Fibroblast of the aortic adventitia (primary cell): ENCODE results near the gene PIGT. TPM values are rescaled to one million over a fixed set of nuclear protein-coding genes. Genes with fewer than 3 reads are reported as not detected.

ENCODE experiments used
- DNase-seq: peaks from one replicate; pipeline ENCODE4 v3.0.0-alpha.2; 2010; ENCODE audit warnings: low read depth
- H3K4me3 ChIP-seq: 2 replicates; pipeline ENCODE4 v1.5.1; 2011; ENCODE audit warnings: low read depth, mild to moderate bottlenecking, control low read depth, low read length, moderate library complexity
- total RNA-seq: library from RNA; depleted of rRNA; stranded (reverse); fragments of >200 nt; gene quantifications from 2 replicates; pipeline ENCODE4 v1.2.3, GENCODE V29; 2012; ENCODE audit warnings: low replicate concordance
- TF ChIP-seq, protein P1 (sequence below): IDR thresholded peaks from 2 replicates; pipeline ENCODE4 v1.5.1; 2011; ENCODE audit warnings: mild to moderate bottlenecking, low read length, control low read depth, inconsistent platforms; ENCODE audit not compliant: insufficient read depth

PIGT gene
- total RNA-seq, 1 donor: 67.4 TPM

- DNase-seq: peak; percentile 31
- peak overlapping the region; percentile 73 for H3K4me3 ChIP-seq
- TF ChIP-seq, protein P1, sequence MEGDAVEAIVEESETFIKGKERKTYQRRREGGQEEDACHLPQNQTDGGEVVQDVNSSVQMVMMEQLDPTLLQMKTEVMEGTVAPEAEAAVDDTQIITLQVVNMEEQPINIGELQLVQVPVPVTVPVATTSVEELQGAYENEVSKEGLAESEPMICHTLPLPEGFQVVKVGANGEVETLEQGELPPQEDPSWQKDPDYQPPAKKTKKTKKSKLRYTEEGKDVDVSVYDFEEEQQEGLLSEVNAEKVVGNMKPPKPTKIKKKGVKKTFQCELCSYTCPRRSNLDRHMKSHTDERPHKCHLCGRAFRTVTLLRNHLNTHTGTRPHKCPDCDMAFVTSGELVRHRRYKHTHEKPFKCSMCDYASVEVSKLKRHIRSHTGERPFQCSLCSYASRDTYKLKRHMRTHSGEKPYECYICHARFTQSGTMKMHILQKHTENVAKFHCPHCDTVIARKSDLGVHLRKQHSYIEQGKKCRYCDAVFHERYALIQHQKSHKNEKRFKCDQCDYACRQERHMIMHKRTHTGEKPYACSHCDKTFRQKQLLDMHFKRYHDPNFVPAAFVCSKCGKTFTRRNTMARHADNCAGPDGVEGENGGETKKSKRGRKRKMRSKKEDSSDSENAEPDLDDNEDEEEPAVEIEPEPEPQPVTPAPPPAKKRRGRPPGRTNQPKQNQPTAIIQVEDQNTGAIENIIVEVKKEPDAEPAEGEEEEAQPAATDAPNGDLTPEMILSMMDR: no peak
Measured at GRCh38 chr20:45407067-45407745, 8.7 kb upstream of the PIGT start.

DNA sequence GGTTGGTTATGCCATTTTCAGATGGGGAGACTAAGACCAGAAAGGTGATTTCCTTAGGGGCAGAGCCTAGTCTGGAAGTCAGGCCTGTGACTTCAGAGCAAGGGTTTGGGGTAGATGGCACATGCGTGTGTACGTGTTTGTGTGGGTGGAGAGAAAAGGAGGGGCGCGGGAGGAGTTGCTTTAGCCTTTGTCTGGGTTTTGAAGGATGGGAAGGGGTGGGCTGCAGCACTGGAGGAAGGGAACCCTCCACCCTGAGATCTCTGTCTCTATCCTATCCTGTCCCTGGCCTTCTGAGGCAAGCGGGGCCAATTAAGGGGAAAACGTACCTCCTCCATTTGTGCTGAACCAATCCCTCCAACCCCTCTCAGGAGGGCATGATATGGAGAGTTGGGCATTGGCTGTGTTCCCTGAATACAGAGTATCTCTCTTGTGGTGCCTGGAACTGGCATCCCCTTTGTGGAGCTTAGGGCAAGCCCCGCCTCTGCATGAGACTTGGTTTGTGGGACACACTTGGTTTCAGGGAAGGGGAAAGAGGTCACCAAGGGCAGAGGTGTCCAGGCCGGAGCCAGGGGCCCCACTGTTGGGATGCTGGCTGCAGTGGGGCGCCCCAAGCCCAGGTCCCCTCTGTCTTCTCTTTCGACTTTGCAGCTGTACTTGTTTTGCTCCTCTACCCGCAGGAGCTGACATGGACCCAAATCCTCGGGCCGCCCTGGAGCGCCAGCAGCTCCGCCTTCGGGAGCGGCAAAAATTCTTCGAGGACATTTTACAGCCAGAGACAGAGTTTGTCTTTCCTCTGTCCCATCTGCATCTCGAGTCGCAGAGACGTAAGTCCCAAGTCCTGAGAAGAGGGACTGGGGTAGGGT is 7.9 kb upstream of the PIGT start, which contains the start of gene DBNDD2:
DBNDD2 (plus strand) TSS at position 507 of the 863 bp plus-strand sequence; CDS start at position 686, 179 bp downstream.
- H3K4me3 ChIP-seq: peak within 1 kb of the TSS; percentile 73
- DNase-seq: no peak

DNA sequence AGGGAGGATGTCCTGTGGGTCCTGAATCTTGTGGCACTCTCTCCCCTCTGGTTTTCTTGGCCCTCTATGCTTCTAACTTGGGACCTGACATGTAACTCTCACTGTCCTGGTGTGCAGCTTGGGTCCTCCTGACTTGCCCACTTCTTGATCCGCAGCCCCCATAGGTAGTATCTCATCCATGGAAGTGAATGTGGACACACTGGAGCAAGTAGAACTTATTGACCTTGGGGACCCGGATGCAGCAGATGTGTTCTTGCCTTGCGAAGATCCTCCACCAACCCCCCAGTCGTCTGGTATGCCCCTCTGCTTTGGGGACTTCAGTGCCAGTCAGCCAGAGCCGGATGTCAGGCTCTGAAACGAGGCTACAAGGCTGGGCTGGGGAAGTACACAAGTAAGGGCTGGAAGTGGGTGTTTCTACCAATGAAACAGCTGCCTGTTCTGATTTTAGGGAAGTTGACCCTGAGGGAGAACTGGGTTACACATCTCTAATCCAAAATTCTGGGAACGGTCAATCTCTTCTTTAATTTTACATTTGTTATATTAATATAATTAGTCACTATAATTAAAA is 7.2 kb upstream of the PIGT start:
- TF ChIP-seq, protein P1: no peak
- no peak overlapping the region for H3K4me3 ChIP-seq
- no peak for DNase-seq

More for the DNA sequence above, 7.9 kb upstream of the PIGT start, which contains the start of gene DBNDD2:
- TF ChIP-seq, protein P1: no peak

GRCh38 chr20:45409521-45410272 is 6.2 kb upstream of the PIGT start:
- TF ChIP-seq, protein P1: no peak
- H3K4me3 ChIP-seq: no peak overlapping the region
- no peak for DNase-seq

- no peak overlapping the region for H3K4me3 ChIP-seq
- no peak for DNase-seq
- TF ChIP-seq, protein P1: no peak
Measured at GRCh38 chr20:45410887-45411286, 5.1 kb upstream of the PIGT start.

DNA sequence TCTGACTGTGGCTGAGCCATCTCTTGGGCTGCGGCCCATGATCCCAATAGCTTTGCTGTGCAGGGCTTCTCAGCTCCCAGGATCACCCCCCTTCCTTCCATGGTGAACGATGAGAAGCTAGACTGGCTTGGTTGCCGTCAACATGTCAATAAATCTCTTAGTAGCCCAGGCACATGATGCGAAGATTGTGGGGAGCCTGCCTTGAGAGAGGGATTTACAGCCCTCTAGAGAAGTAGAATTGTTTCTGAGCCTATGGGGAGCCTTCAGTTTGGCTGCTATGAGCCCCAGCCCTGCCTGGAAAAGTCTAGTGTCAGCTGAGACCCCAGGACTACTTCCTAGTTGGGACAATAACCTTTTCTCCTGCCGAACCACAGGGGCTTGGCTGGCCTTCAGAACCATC is 3.3 kb upstream of the PIGT start:
- no peak overlapping the region for H3K4me3 ChIP-seq
- TF ChIP-seq, protein P1: no peak
- DNase-seq: no peak
